Prostate gland (tissue), 2 donors: ENCODE measurements around the gene SH3PXD2A. TPM values are rescaled to one million over a fixed set of nuclear protein-coding genes. Genes with fewer than 3 reads are reported as not detected.

Experiments used
- DNase-seq: peaks from one replicate; pipeline ENCODE4 v3.0.0-alpha.2; 2019; ENCODE audit warnings: low spot score
- H3K27ac ChIP-seq, 2 donors: fragments of 200-600 bp; sonication (generic); 2 replicates each; pipeline ENCODE4 v1.5.1; 2017 to 2019
- H3K27me3 ChIP-seq: fragments of 200-600 bp; sonication (generic); replicated peaks from 2 replicates; pipeline ENCODE4 v1.5.1; 2019; ENCODE audit not compliant: insufficient read depth
- H3K36me3 ChIP-seq, 2 donors: fragments of 200-600 bp; sonication (generic); 1 replicate in 1 of 2; 2 replicates in 1 of 2; pipeline versions ENCODE4 v1.5.1 to v1.8.1; 2017 to 2019
- H3K4me1 ChIP-seq: fragments of 200-600 bp; sonication (generic); replicated peaks from 2 replicates; pipeline ENCODE4 v1.5.1; 2019
- H3K4me3 ChIP-seq, 2 donors: fragments of 200-600 bp; sonication (generic); 2 replicates each; pipeline ENCODE4 v1.5.1; 2017 to 2019
- H3K9me3 ChIP-seq: fragments of 200-600 bp; sonication (generic); 2 replicates; pipeline ENCODE4 v1.5.1; 2017
- CTCF ChIP-seq, 4 experiments: fragments of 200-600 bp in 2 of 4; fragments of 450-650 bp in 2 of 4; sonication (generic) in 2 of 4; IDR thresholded peaks; 1 replicate in 3 of 4; 2 replicates in 1 of 4; pipeline ENCODE4 v1.5.1; 2016 to 2019; ENCODE audit warnings: antibody characterized with exemption in 4 of 4, mild to moderate bottlenecking in 2 of 4, moderate library complexity in 2 of 4
- POLR2A ChIP-seq: fragments of 450-650 bp; IDR thresholded peaks from one replicate; pipeline ENCODE4 v1.6.1; 2016; ENCODE audit warnings: antibody characterized with exemption, mild to moderate bottlenecking
- POLR2AphosphoS5 ChIP-seq: sonication (generic); formaldehyde crosslinking; IDR thresholded peaks from one replicate; pipeline ENCODE4 v1.6.1; 2017; ENCODE audit warnings: antibody characterized with exemption
- WGBS: methylation state at CpG from one replicate; pipeline ENCODE4 v1.1.5; 2018; 5-methylcytosine and 5-hydroxymethylcytosine counted together
- intact Hi-C: fragments of 100-400 bp; cut with DNase I; formaldehyde crosslinking; loops from one replicate; pipeline ENCODE4 v1.14.2; 2022
- total RNA-seq, 2 donors: library from RNA; depleted of rRNA; stranded (reverse); fragments of >200 nt; gene quantifications; one replicate each; pipeline ENCODE4 v1.1.0, GENCODE V29; 2016

SH3PXD2A gene
- total RNA-seq, 2 donors from 2014 or later: 14.2 to 26.4 TPM

- Histone ChIP-seq H3K4me1 (no peaks in the 10 kb centered on the region), H3K4me3 (no peak overlapping the region), H3K36me3 (no peaks in the 10 kb centered on the region), H3K27ac (no peak overlapping the region), H3K27me3 (no peaks in the 10 kb centered on the region), H3K9me3 (no peaks in the 10 kb centered on the region)
- intact Hi-C loops: no loop called here
- WGBS: 100% methylated on average over 1 of the region's 1 CpG
- DNase-seq: no peak
- no peak for TF ChIP-seq POLR2AphosphoS5
- TF ChIP-seq CTCF (IDR thresholded peaks at IDR 0.05): no peak
- no peak for TF ChIP-seq POLR2A
These were observed 305.1 kb downstream of the SH3PXD2A start for GRCh38 chr10:103550229-103550628.

GRCh38 chr10:103549349-103549685, 306.1 kb downstream of the SH3PXD2A start:
- H3K4me1 ChIP-seq: no peaks in the 10 kb centered on the region
- WGBS: 56% methylated on average over 3 of the region's 3 CpGs
- TF ChIP-seq POLR2AphosphoS5: no peak
- no peak for TF ChIP-seq CTCF (IDR thresholded peaks at IDR 0.05)
- no peak for TF ChIP-seq POLR2A
- H3K4me3 ChIP-seq: no peak overlapping the region
- no peaks in the 10 kb centered on the region for H3K27me3 ChIP-seq
- intact Hi-C loops: no loop called here
- no peak overlapping the region for H3K27ac ChIP-seq
- H3K36me3 ChIP-seq: no peaks in the 10 kb centered on the region
- DNase-seq: no peak
- H3K9me3 ChIP-seq: no peaks in the 10 kb centered on the region

GRCh38 chr10:103548581-103549348, 306.6 kb downstream of the SH3PXD2A start:
- no peaks in the 10 kb centered on the region for H3K4me1 ChIP-seq
- H3K27ac ChIP-seq: no peak overlapping the region
- intact Hi-C loops: no loop called here

GRCh38 chr10:103548006-103548405, 307.4 kb downstream of the SH3PXD2A start:
- no peak overlapping the region for H3K27ac ChIP-seq
- TF ChIP-seq CTCF (IDR thresholded peaks at IDR 0.05) (no peak), POLR2A (no peak), POLR2AphosphoS5 (no peak)
- WGBS: 97% methylated on average over 3 of the region's 3 CpGs
- H3K4me1 ChIP-seq: peaks cover 4% of the 10 kb centered on the region
- no peak for DNase-seq
- H3K9me3 ChIP-seq: no peaks in the 10 kb centered on the region
- no peak overlapping the region for H3K4me3 ChIP-seq
- intact Hi-C loops: no loop called here
- H3K27me3 ChIP-seq: no peaks in the 10 kb centered on the region
- no peaks in the 10 kb centered on the region for H3K36me3 ChIP-seq

More at GRCh38 chr10:103548581-103549348, 306.6 kb downstream of the SH3PXD2A start:
- DNase-seq: no peak
- Histone ChIP-seq H3K36me3 (no peaks in the 10 kb centered on the region), H3K9me3 (no peaks in the 10 kb centered on the region), H3K4me3 (no peak overlapping the region), H3K27me3 (no peaks in the 10 kb centered on the region)
- TF ChIP-seq CTCF (IDR thresholded peaks at IDR 0.05) (no peak), POLR2AphosphoS5 (no peak), POLR2A (no peak)
- WGBS: 67% methylated on average over 12 of the region's 12 CpGs

GRCh38 chr10:103547391-103547946, 307.9 kb downstream of the SH3PXD2A start:
- Histone ChIP-seq H3K27me3 (no peaks in the 10 kb centered on the region), H3K27ac (no peak overlapping the region), H3K36me3 (no peaks in the 10 kb centered on the region), H3K9me3 (no peaks in the 10 kb centered on the region), H3K4me3 (no peak overlapping the region), H3K4me1 (peaks cover 4% of the 10 kb centered on the region)
- WGBS: 85% methylated on average over 10 of the region's 10 CpGs
- no peak for TF ChIP-seq CTCF (IDR thresholded peaks at IDR 0.05)
- TF ChIP-seq POLR2AphosphoS5: no peak
- no peak for TF ChIP-seq POLR2A
- DNase-seq: no peak
- intact Hi-C loops: no loop called here
